ENCODE results near the gene IFT25.

- TF ChIP-seq CTCF (IDR thresholded peaks at IDR 0.05; ENCODE audit: poor library complexity, severe bottlenecking) = no peak
- TF ChIP-seq RAD21 (conservative IDR thresholded peaks at IDR 0.05) = no peak
- TF ChIP-seq, protein P1, sequence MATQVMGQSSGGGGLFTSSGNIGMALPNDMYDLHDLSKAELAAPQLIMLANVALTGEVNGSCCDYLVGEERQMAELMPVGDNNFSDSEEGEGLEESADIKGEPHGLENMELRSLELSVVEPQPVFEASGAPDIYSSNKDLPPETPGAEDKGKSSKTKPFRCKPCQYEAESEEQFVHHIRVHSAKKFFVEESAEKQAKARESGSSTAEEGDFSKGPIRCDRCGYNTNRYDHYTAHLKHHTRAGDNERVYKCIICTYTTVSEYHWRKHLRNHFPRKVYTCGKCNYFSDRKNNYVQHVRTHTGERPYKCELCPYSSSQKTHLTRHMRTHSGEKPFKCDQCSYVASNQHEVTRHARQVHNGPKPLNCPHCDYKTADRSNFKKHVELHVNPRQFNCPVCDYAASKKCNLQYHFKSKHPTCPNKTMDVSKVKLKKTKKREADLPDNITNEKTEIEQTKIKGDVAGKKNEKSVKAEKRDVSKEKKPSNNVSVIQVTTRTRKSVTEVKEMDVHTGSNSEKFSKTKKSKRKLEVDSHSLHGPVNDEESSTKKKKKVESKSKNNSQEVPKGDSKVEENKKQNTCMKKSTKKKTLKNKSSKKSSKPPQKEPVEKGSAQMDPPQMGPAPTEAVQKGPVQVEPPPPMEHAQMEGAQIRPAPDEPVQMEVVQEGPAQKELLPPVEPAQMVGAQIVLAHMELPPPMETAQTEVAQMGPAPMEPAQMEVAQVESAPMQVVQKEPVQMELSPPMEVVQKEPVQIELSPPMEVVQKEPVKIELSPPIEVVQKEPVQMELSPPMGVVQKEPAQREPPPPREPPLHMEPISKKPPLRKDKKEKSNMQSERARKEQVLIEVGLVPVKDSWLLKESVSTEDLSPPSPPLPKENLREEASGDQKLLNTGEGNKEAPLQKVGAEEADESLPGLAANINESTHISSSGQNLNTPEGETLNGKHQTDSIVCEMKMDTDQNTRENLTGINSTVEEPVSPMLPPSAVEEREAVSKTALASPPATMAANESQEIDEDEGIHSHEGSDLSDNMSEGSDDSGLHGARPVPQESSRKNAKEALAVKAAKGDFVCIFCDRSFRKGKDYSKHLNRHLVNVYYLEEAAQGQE (IDR thresholded peaks at IDR 0.05; ENCODE audit: borderline replicate concordance) = no peak
- no peak for TF ChIP-seq EP300 (conservative IDR thresholded peaks at IDR 0.05; ENCODE audit: poor library complexity, severe bottlenecking)
- no peak for TF ChIP-seq POLR2AphosphoS5 (IDR thresholded peaks at IDR 0.05)
Observed at GRCh38 chr1:53987880-53988279, 42.4 kb upstream of the IFT25 start.

All from neural cell (in vitro differentiated cells).